Measurements from ENCODE around the gene NPEPPS.

Gene NPEPPS

GRCh38 chr17:47669081-47669480 is 138.2 kb downstream of the NPEPPS start:
- no peak for DNase-seq

- DNase-seq = peak in 1 of 2 donors; percentile 47
Observed at GRCh38 chr17:47670064-47670463, 139.2 kb downstream of the NPEPPS start.

Data from bone marrow (tissue), 2 donors.